Measurements from ENCODE around the gene NOXRED1. TPM values are rescaled to one million over a fixed set of nuclear protein-coding genes. Genes with fewer than 3 reads are reported as not detected.
A peak's percentile ranks its signal among the peaks of the same experiment; 100 is the strongest.
"Not testable (repeated sequence)": the region's sequence is repeated elsewhere in the genome, so short reads cannot be mapped to it uniquely, and the experiment has no call there.

NOXRED1 gene
- total RNA-seq, 4 donors from 2014 or later: 1.2 to 2.8 TPM; not detected in 2

- peaks cover 0 to 93% (median 0%) of the 10 kb centered on the region in 3 donors for H3K36me3 ChIP-seq
- no peak overlapping the region for H3K4me3 ChIP-seq
- H3K27me3 ChIP-seq: no peaks in the 10 kb centered on the region
- no peaks in the 10 kb centered on the region for H3K9me3 ChIP-seq
- no peak for DNase-seq
- H3K4me1 ChIP-seq: no peaks in the 10 kb centered on the region
- TF ChIP-seq, protein P1, sequence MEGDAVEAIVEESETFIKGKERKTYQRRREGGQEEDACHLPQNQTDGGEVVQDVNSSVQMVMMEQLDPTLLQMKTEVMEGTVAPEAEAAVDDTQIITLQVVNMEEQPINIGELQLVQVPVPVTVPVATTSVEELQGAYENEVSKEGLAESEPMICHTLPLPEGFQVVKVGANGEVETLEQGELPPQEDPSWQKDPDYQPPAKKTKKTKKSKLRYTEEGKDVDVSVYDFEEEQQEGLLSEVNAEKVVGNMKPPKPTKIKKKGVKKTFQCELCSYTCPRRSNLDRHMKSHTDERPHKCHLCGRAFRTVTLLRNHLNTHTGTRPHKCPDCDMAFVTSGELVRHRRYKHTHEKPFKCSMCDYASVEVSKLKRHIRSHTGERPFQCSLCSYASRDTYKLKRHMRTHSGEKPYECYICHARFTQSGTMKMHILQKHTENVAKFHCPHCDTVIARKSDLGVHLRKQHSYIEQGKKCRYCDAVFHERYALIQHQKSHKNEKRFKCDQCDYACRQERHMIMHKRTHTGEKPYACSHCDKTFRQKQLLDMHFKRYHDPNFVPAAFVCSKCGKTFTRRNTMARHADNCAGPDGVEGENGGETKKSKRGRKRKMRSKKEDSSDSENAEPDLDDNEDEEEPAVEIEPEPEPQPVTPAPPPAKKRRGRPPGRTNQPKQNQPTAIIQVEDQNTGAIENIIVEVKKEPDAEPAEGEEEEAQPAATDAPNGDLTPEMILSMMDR (IDR thresholded peaks at IDR 0.05): no peak
- TF ChIP-seq POLR2A (IDR thresholded peaks at IDR 0.05): no peak
- no peak overlapping the region for H3K27ac ChIP-seq
Observed at GRCh38 chr14:77426396-77426795, 3.1 kb upstream of the NOXRED1 start.

- no peak overlapping the region for H3K27ac ChIP-seq
- H3K4me3 ChIP-seq: no peak overlapping the region
- DNase-seq: no peak
- no peaks in the 10 kb centered on the region for H3K27me3 ChIP-seq
- peaks cover 0 to 6% (median 2%) of the 10 kb centered on the region in 4 donors for H3K9me3 ChIP-seq
- TF ChIP-seq POLR2A (IDR thresholded peaks at IDR 0.05): no peak
- TF ChIP-seq, protein P1 (IDR thresholded peaks at IDR 0.05): no peak
- peaks cover 0 to 80% (median 0%) of the 10 kb centered on the region in 3 donors for H3K36me3 ChIP-seq
- H3K4me1 ChIP-seq: no peaks in the 10 kb centered on the region
Observed at GRCh38 chr14:77424862-77425261, 1.5 kb upstream of the NOXRED1 start.

- TF ChIP-seq, protein P1 (IDR thresholded peaks at IDR 0.05): no peak
- no peak overlapping the region for H3K4me3 ChIP-seq
- H3K36me3 ChIP-seq: peaks cover 0 to 43% (median 0%) of the 10 kb centered on the region in 3 donors
- H3K4me1 ChIP-seq: no peaks in the 10 kb centered on the region
- no peaks in the 10 kb centered on the region for H3K27me3 ChIP-seq
- no peak overlapping the region for H3K27ac ChIP-seq
- peaks cover 0 to 15% (median 5%) of the 10 kb centered on the region in 4 donors for H3K9me3 ChIP-seq
- DNase-seq: no peak
Observed at GRCh38 chr14:77421201-77421600, 2.1 kb downstream of the NOXRED1 start.

DNA sequence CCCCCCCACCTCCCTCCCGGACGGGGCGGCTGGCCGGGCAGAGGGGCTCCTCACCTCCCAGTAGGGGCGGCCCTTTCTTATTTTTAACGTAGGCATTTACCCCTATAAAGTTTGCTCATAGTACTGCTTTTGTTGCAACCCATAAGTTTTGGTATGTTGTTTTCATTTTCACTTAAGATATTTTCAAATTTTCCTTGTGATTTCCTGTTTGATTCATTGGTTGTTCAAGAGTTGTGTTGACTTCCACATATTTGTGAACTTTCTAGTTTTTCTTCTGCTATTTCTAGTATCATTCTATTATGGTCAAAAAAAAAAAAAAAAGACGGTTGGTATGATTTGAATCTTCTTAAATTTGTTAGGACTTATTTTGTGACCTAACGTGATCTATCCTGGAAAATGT, 6.5 kb downstream of the NOXRED1 start:
- no peak overlapping the region for H3K4me3 ChIP-seq
- H3K27me3 ChIP-seq: no peaks in the 10 kb centered on the region
- no peak overlapping the region for H3K27ac ChIP-seq
- no peak for DNase-seq
- H3K4me1 ChIP-seq: no peaks in the 10 kb centered on the region
- peaks cover 0 to 15% (median 5%) of the 10 kb centered on the region in 4 donors for H3K9me3 ChIP-seq
- TF ChIP-seq, protein P1 (IDR thresholded peaks at IDR 0.05): no peak
- TF ChIP-seq POLR2A (IDR thresholded peaks at IDR 0.05): no peak
- no peaks in the 10 kb centered on the region for H3K36me3 ChIP-seq

GRCh38 chr14:77416098-77416497, 7.2 kb downstream of the NOXRED1 start:
- H3K27ac ChIP-seq, H3K36me3 ChIP-seq, H3K27me3 ChIP-seq, H3K4me1 ChIP-seq, H3K4me3 ChIP-seq, DNase-seq: not testable (repeated sequence)
- peaks cover 0 to 15% (median 5%) of the 10 kb centered on the region in 4 donors for H3K9me3 ChIP-seq

DNA sequence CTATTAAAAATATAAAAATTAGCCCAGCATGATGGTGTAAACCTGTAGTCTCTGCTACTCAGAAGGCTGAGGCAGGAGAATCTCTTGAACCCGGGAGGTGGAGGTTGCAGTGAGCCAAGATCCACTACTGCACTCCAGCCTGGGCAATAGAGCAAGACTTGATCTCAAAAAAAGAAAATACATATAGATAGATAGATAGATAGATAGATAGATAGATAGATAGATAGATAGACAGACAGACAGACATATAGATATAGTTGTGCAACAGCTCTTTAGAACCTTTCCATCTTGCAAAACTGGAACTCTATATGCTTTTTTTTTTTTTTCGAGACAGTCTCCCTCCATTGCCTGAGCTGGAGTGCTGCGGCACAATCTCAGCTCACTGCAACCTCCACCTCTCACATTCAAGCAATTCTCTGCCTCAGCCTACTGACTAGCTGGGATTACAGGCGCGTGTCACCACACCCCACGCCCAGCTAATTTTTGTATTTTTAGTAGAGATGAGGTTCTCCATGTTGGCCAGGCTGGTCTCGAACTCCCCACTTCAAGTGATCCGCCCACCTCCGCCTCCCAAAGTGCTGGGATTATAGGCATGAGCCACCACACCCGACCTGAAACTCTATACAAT, 7.8 kb downstream of the NOXRED1 start:
- H3K4me1 ChIP-seq, H3K36me3 ChIP-seq, H3K27me3 ChIP-seq, H3K27ac ChIP-seq, DNase-seq, H3K4me3 ChIP-seq: not testable (repeated sequence)
- peaks cover 0 to 15% (median 3%) of the 10 kb centered on the region in 4 donors for H3K9me3 ChIP-seq

DNA sequence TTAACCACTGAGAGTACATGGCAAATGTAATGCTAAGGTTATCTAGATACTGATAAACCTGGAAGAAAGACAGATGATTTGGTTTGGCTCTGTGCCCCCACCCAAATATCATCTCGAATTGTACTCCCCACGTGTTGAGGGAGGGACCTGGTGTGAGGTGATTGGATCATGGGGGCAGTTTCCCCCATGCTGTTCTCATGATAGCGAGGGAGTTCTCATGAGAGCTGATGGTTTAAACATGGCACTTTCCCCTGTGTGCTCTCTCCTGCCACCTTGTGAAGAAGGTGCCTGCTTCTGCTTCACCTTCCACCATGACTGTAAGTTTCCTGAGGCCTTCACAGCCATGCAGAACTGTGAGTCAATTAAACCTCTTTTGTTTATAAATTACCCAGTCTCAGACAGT, 14.2 kb downstream of the NOXRED1 start:
- peak in 1 of 3 donors; percentile 56 for DNase-seq
- Histone ChIP-seq H3K36me3 (no peaks in the 10 kb centered on the region), H3K4me1 (no peaks in the 10 kb centered on the region), H3K4me3 (no peak overlapping the region), H3K27ac (no peak overlapping the region), H3K9me3 (no peaks in the 10 kb centered on the region), H3K27me3 (no peaks in the 10 kb centered on the region)
- TF ChIP-seq, protein P1 (IDR thresholded peaks at IDR 0.05): peak in 4 of 6 experiments; percentile 6 to 48 (median 33)
- TF ChIP-seq POLR2A (IDR thresholded peaks at IDR 0.05): no peak
